LNCaP clone FGC (cell line): ENCODE results near the gene MIA2.
A peak's percentile ranks its signal among the peaks of the same experiment; 100 is the strongest.

Experiments used
- DNase-seq: peaks from one replicate; pipeline ENCODE4 v3.0.0-alpha.2; 2011; ENCODE audit warnings: low read depth
- H3K4me3 ChIP-seq: 2 replicates; pipeline ENCODE4 v1.5.1; 2011; ENCODE audit warnings: mild to moderate bottlenecking, low read depth, low read length, control low read depth
- TF ChIP-seq, protein P1 (sequence below): IDR thresholded peaks from 2 replicates; pipeline ENCODE4 v1.5.1; 2012; ENCODE audit warnings: mild to moderate bottlenecking; ENCODE audit not compliant: control insufficient read depth, insufficient read depth; ENCODE audit errors: extremely low read depth

The MIA2 gene

DNA sequence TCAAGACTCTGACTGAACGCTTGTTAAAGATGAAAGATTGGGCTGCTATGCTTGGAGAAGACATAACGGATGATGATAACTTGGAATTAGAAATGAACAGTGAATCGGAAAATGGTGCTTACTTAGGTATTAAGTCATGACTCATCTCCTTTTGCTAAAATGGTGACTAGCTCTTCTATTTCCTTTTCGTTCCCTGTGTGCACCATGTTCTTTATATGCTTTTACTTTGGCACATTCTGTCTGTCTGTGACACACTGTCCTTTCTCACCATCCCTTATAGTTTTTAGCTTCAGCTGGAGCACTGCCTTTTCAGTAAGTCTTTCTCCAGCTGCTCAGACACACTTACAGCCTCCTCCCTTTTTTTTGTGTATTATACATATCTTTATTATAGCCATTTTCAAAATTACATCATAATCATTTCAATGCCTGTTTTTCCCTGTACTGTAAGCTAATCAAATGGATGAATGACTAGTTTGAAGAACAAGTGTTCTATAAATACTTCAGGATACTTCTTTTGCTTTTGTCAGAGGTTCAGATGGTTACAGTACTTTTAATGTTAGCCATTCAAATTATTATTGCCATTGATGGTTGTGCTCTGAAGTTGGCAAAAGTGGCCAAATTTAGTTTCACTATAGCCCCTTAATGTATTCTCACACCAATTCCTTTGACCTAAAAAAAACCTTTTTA is 68.6 kb downstream of the MIA2 start:
- DNase-seq: no peak
- TF ChIP-seq, protein P1, sequence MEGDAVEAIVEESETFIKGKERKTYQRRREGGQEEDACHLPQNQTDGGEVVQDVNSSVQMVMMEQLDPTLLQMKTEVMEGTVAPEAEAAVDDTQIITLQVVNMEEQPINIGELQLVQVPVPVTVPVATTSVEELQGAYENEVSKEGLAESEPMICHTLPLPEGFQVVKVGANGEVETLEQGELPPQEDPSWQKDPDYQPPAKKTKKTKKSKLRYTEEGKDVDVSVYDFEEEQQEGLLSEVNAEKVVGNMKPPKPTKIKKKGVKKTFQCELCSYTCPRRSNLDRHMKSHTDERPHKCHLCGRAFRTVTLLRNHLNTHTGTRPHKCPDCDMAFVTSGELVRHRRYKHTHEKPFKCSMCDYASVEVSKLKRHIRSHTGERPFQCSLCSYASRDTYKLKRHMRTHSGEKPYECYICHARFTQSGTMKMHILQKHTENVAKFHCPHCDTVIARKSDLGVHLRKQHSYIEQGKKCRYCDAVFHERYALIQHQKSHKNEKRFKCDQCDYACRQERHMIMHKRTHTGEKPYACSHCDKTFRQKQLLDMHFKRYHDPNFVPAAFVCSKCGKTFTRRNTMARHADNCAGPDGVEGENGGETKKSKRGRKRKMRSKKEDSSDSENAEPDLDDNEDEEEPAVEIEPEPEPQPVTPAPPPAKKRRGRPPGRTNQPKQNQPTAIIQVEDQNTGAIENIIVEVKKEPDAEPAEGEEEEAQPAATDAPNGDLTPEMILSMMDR: no peak
- H3K4me3 ChIP-seq: no peak overlapping the region

DNA sequence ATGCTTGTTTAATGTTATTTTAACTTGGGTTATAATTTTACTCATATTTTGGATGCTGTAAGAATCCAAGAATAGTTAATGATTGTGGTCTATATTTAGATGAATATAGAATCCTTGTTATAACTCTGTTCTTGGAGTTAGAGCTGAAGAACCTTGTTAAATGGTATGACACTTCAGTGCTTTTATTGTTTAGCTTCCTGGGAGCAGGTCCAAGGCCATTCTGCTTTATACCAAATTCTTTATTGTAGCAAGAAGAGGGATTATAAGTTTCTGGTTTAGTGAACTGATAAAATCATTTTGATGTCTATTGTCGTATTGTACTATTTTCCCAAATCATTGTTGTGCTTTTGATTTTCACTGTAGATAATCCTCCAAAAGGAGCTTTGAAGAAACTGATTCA is 69.4 kb downstream of the MIA2 start:
- TF ChIP-seq, protein P1: no peak
- peak; percentile 13 for DNase-seq

DNA sequence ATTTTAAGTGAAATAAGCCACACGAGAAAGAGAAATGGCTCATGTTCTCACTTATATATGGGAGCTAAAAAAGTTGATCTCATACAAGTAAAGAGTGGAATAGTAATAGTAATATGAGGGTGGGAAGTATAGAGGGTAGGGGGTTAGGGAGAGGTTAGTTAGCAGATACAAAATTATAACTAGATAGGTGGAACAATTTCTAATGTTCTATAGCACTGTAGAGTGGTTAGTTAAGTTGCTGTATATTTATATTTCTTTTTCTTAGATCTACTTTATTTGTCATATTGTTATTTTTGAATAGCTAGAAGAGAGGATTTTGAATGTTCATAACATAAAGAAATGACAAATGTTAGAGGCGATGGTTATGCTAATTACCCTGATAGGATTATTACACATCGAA is 74.1 kb downstream of the MIA2 start:
- TF ChIP-seq, protein P1: no peak
- DNase-seq: no peak
- H3K4me3 ChIP-seq: no peak overlapping the region

More for the DNA sequence above, 69.4 kb downstream of the MIA2 start:
- H3K4me3 ChIP-seq: no peak overlapping the region

GRCh38 chr14:39310051-39310450 is 76.3 kb downstream of the MIA2 start:
- TF ChIP-seq, protein P1: no peak

GRCh38 chr14:39315859-39316444 is 82.2 kb downstream of the MIA2 start:
- TF ChIP-seq, protein P1: no peak
- DNase-seq: no peak
- no peak overlapping the region for H3K4me3 ChIP-seq

More at GRCh38 chr14:39310051-39310450, 76.3 kb downstream of the MIA2 start:
- no peak overlapping the region for H3K4me3 ChIP-seq
- no peak for DNase-seq

DNA sequence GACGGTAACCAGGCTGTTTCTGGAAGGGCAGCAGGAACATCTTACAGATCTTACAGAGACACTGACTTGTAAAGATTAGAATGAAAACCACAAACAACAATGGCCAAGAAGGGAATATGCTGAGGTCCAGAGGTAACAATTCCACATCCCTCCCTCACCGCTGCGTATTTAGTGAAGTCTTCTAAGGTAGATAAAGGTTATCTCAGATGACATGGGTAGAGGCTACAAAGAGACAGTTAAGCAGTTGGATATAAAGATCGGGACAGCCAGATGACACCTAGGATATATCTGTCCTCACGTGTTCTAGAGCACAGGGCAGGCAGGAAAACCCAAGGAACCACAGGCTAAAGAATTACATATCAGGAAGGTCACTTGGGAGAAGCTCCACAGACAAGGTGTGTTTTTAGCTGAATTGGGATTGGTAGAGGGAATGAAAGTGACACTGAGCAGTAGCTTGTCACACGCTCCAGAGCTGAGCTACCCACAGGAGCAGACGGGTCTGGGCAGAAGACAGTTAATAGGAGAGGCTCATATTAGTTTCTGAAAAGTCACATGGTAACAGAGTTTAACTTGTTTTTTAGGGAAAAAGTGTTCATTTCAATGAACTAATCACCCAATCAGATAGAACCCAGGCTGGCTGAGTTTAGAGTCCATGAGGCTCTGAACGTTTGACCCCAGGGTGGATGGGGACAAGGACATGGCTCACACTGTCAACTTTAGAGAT is 83.3 kb downstream of the MIA2 start:
- no peak for DNase-seq
- TF ChIP-seq, protein P1: no peak
- H3K4me3 ChIP-seq: no peak overlapping the region

DNA sequence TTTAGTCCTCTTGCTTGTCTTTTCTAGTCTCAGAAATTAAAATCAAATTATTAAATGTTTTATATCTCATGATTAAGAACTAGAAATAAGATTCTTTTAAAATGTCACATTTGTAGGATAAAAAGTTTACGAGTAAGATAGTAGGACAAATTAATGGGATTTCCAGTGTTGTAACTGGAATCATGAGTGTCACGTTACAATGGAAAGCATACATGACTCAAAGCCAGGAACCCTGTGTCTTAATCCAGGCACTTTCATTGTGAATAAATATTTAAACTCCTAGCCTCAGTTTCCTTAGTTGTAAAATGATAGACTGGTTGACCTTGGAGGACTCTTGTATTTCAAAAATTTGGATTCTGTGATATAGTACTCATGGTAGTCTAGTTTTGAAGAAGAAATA is 84.9 kb downstream of the MIA2 start:
- TF ChIP-seq, protein P1: no peak
- no peak overlapping the region for H3K4me3 ChIP-seq
- no peak for DNase-seq
